Inflammatory macrophage treated with lipopolysaccharide for 1 hour (primary cell): Measurements from ENCODE around the gene PASD1.

Source experiments
- DNase-seq, 2 donors: peaks; one replicate each; pipeline ENCODE4 v3.0.0-alpha.2; 2020 to 2022

The PASD1 gene

GRCh38 chrX:151702741-151703340 lies 139.4 kb downstream of the PASD1 start:
- DNase-seq: no peak

- DNase-seq: no peak
Observed at GRCh38 chrX:151703487-151703886, 140.0 kb downstream of the PASD1 start.

GRCh38 chrX:151704041-151704663 lies 140.7 kb downstream of the PASD1 start:
- DNase-seq: no peak

GRCh38 chrX:151708821-151709220 lies 145.3 kb downstream of the PASD1 start:
- no peak for DNase-seq

- DNase-seq: no peak
Observed at GRCh38 chrX:151710457-151710856, 147.0 kb downstream of the PASD1 start.

GRCh38 chrX:151711154-151711553 lies 147.7 kb downstream of the PASD1 start:
- DNase-seq: no peak

GRCh38 chrX:151711787-151712186 lies 148.3 kb downstream of the PASD1 start:
- no peak for DNase-seq

GRCh38 chrX:151712253-151712652 lies 148.8 kb downstream of the PASD1 start:
- DNase-seq: no peak

GRCh38 chrX:151713849-151714248 lies 150.4 kb downstream of the PASD1 start:
- DNase-seq: peak in 1 of 2 donors; percentile 7

GRCh38 chrX:151714362-151714761 lies 150.9 kb downstream of the PASD1 start:
- DNase-seq: no peak

- no peak for DNase-seq
Observed at GRCh38 chrX:151715752-151716151, 152.3 kb downstream of the PASD1 start, which contains the start of gene FATE1. TSS of gene FATE1 (plus strand) at chrX:151716035. CDS start at chrX:151716120, 85 bp downstream.

GRCh38 chrX:151722241-151722846 lies 158.9 kb downstream of the PASD1 start:
- no peak for DNase-seq

- no peak for DNase-seq
Observed at GRCh38 chrX:151723156-151723760, 159.8 kb downstream of the PASD1 start.

- DNase-seq: no peak
Observed at GRCh38 chrX:151724563-151725337, 161.3 kb downstream of the PASD1 start.

GRCh38 chrX:151725338-151725614 lies 161.8 kb downstream of the PASD1 start:
- peak; percentile 0 to 1 for DNase-seq
